HUES64 (cell line): Measurements from ENCODE around the gene NEB.

ENCODE experiments used
- H3K27ac ChIP-seq: 2 replicates; pipeline ENCODE4 v1.7.0; 2013; ENCODE audit warnings: low read depth, low read length, inconsistent platforms
- H3K27me3 ChIP-seq: 2 replicates; pipeline ENCODE4 v1.6.1; 2013; ENCODE audit warnings: mild to moderate bottlenecking, low read length; ENCODE audit not compliant: insufficient read depth
- H3K36me3 ChIP-seq: 2 replicates; pipeline ENCODE4 v1.6.1; 2013; ENCODE audit warnings: mild to moderate bottlenecking, low read length; ENCODE audit not compliant: insufficient read depth
- H3K4me1 ChIP-seq: 2 replicates; pipeline ENCODE4 v1.6.1; 2013; ENCODE audit warnings: mild to moderate bottlenecking, low read length, moderate library complexity; ENCODE audit not compliant: insufficient read depth
- H3K4me3 ChIP-seq: 2 replicates; pipeline ENCODE4 v1.5.1; 2013; ENCODE audit warnings: mild to moderate bottlenecking, low read length, moderate library complexity
- H3K9ac ChIP-seq: 2 replicates; pipeline ENCODE4 v1.6.1; 2013; ENCODE audit warnings: mild to moderate bottlenecking, low read depth, low read length
- H3K9me3 ChIP-seq: 2 replicates; pipeline ENCODE4 v1.6.1; 2013; ENCODE audit warnings: low read depth, low read length; ENCODE audit not compliant: insufficient read depth
- WGBS: fragments of 150-250, 120-280 bp; methylation state at CpG from one replicate; pipeline ENCODE4 v1.1.7; 2013; ENCODE audit warnings: missing lambda C conversion rate; 5-methylcytosine and 5-hydroxymethylcytosine counted together

The NEB gene

DNA sequence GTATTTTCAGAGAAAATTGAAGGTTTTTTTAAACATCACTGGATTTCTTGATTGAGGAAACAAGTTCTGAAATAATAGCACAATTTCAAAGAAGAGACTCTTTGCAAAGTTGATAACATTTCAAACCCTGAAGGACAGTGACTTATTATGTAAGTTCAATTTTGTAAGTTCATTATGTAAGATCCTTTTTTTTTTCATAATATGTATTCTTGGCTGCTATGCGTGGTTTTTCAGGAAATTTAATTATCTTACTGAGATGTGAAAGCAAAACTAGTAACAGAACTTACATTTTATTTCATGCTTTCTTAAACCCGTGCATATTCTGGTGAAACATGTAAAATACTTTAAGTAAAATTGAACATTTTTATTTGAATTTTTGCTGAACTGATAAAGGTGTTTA lies 259.2 kb downstream of the NEB start:
- H3K27ac ChIP-seq = no peak overlapping the region
- H3K27me3 ChIP-seq = no peaks in the 10 kb centered on the region
- no peak overlapping the region for H3K9ac ChIP-seq
- H3K9me3 ChIP-seq = no peaks in the 10 kb centered on the region; the same call in 1 of the 2 replicates
- WGBS = no CpG with 5 or more reads among the region's 2 CpGs
- H3K4me3 ChIP-seq = no peak overlapping the region
- H3K4me1 ChIP-seq = no peaks in the 10 kb centered on the region
- H3K36me3 ChIP-seq = peaks cover 87% of the 10 kb centered on the region

DNA sequence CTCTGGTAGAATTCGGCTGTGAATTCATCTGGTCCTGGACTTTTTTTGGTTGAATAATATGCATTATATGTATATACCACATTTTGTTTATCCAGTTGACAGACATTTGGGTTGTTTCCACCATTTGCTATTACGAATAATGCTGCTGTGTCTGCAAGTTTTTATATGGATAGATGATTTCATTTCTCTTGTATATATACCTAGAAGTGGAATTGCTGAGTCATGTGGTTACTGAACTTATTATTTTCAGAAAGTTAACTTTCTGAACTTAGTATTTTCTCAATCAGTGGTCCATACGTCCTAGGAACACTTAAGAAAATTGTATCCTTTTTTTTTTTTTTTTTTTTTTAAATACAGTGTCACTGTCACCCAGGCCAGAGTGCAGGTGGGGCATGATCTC lies 261.3 kb downstream of the NEB start:
- WGBS = 92% methylated on average over 2 of the region's 3 CpGs
- Histone ChIP-seq H3K36me3 (peaks cover 88% of the 10 kb centered on the region), H3K4me3 (no peak overlapping the region), H3K27me3 (no peaks in the 10 kb centered on the region), H3K27ac (no peak overlapping the region), H3K9ac (no peak overlapping the region), H3K4me1 (no peaks in the 10 kb centered on the region), H3K9me3 (no peaks in the 10 kb centered on the region; the same call in 1 of the 2 replicates)

DNA sequence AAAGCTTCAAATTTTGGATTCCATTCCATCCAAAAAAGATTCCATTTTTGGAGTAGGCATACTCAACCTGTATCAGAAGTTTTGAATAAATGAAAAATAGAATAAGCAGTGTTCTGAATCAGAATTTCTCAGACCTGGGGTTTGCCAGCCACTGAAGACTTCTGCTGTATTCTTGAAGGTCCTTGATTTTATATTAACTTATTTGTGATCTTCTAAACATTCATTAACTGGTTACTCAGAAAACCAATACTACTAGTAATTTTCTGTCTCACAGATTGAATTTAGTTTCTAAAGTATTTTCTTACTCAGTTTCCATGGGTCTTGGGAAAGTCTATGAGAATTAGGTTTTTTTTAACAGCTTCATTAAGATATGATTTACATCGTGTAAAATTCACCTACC lies 263.7 kb downstream of the NEB start:
- H3K27ac ChIP-seq = no peak overlapping the region
- no peaks in the 10 kb centered on the region for H3K4me1 ChIP-seq
- no peaks in the 10 kb centered on the region for H3K27me3 ChIP-seq
- H3K4me3 ChIP-seq = no peak overlapping the region
- no peaks in the 10 kb centered on the region; the same call in 1 of the 2 replicates for H3K9me3 ChIP-seq
- WGBS = no CpG with 5 or more reads among the region's 1 CpG
- peaks cover 89% of the 10 kb centered on the region for H3K36me3 ChIP-seq
- no peak overlapping the region for H3K9ac ChIP-seq

DNA sequence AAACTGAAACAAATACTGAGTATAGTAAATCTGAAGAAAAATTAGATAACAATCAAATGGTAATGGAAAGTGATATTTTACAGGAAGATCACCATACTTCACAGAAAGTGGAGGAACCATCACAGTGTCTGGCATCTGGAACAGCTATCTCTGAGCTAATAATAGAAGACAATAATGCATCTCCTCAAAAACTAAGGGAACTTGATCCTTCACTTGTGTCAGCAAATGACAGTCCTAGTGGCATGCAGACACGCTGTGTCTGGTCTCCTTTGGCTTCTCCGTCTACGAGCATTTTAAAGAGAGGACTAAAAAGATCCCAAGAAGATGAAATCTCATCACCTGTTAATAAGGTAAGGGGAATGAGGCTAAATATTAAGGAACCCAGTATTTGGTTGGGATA lies 268.5 kb downstream of the NEB start:
- no peaks in the 10 kb centered on the region; the same call in 1 of the 2 replicates for H3K9me3 ChIP-seq
- 95% methylated on average over 3 of the region's 3 CpGs for WGBS
- peaks cover 10% of the 10 kb centered on the region; the same call in 1 of the 2 replicates for H3K4me1 ChIP-seq
- H3K27me3 ChIP-seq = no peaks in the 10 kb centered on the region
- no peak overlapping the region for H3K9ac ChIP-seq
- H3K27ac ChIP-seq = no peak overlapping the region
- H3K4me3 ChIP-seq = no peak overlapping the region
- peaks cover 99% of the 10 kb centered on the region for H3K36me3 ChIP-seq

DNA sequence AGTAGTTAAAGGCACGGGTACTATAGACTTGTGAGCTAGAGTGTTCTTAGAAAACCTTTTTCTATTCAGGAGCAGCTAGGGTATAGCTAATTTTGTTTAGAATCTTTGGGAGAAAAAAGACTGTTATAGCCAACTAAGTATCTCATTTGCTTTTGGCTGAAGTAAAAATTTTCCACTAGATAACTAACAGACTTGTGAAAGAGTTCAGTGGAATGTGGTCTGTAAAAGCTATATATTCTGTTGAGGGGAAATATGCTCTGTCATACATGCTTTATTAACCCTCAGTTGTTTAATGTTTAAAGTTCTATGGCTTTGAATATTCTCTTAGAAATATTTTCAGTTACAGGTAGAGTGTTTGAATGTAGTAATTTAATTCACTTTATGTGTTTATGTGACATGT lies 274.9 kb downstream of the NEB start:
- H3K27me3 ChIP-seq = no peaks in the 10 kb centered on the region
- H3K27ac ChIP-seq = no peak overlapping the region
- peaks cover 98% of the 10 kb centered on the region for H3K36me3 ChIP-seq
- H3K9me3 ChIP-seq = no peaks in the 10 kb centered on the region
- no peak overlapping the region for H3K9ac ChIP-seq
- WGBS = 93% methylated on average over 1 of the region's 1 CpG
- no peak overlapping the region for H3K4me3 ChIP-seq
- H3K4me1 ChIP-seq = peaks cover 10% of the 10 kb centered on the region; the same call in 1 of the 2 replicates

DNA sequence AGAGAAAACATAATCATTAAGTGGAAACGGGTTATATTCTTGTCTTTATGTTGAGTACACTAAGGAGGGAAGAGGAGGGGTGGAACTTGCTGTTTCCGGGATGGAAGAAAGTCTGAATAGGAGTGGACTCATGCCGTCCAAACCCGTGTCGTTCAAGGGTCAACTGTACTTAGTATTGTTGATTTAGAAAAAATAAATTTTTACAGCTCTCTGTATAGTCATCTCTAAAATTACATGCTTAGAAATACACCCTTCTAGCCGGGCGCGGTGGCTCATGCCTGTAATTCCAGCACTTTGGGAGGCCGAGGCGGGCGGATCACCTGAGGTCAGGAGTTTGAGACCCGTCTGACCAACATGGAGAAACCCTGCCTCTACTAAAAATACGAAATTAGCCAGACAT lies 295.1 kb downstream of the NEB start:
- no peaks in the 10 kb centered on the region for H3K27me3 ChIP-seq
- no peak overlapping the region for H3K27ac ChIP-seq
- no peaks in the 10 kb centered on the region for H3K4me1 ChIP-seq
- H3K9ac ChIP-seq = no peak overlapping the region
- H3K4me3 ChIP-seq = no peak overlapping the region
- no peaks in the 10 kb centered on the region for H3K9me3 ChIP-seq
- peaks cover 97% of the 10 kb centered on the region for H3K36me3 ChIP-seq
- WGBS = 98% methylated on average over 13 of the region's 13 CpGs

DNA sequence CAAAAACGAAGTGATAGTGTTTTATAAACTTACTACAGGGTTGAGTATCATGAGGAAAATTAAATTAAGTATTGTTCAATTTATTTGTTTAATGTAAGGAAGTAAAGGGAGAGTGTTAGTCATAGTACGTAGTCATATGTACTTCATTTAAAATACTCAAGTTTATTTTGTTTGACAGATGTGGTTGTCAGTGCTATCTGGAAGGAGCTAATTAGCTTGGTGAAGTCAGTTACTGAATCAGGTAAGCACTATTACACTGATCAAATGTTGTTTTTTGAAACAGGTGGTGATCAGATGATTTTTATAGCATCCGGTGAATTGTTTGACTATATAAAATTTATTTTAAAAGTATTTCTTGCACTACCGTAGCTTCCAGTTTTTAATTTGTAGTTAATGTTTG lies 295.8 kb downstream of the NEB start:
- Histone ChIP-seq H3K9me3 (no peaks in the 10 kb centered on the region), H3K9ac (no peak overlapping the region), H3K4me3 (no peak overlapping the region), H3K4me1 (no peaks in the 10 kb centered on the region), H3K36me3 (peaks cover 97% of the 10 kb centered on the region), H3K27ac (no peak overlapping the region), H3K27me3 (no peaks in the 10 kb centered on the region)
- WGBS = 100% methylated on average over 2 of the region's 4 CpGs

DNA sequence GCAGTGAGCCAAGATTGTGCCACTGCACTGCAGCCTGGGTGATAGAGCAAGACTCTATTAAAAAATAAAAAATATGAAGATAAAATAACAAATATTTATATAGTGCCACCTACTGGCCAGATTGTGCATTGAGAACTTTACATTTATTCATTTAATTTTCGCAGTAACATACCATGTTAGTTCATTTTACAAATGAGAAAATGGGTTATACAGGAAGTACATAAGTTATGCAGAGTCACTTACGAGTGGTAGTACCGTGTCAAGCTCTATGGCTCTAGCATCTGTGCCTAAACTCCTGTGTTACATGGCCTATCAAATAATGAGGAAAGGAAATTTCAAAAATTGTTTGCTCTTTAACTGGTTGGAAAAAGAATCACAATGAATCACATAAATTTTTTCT lies 296.6 kb downstream of the NEB start:
- WGBS = 97% methylated on average over 2 of the region's 3 CpGs
- H3K4me3 ChIP-seq = no peak overlapping the region
- H3K4me1 ChIP-seq = no peaks in the 10 kb centered on the region
- no peak overlapping the region for H3K9ac ChIP-seq
- peaks cover 97% of the 10 kb centered on the region for H3K36me3 ChIP-seq
- no peaks in the 10 kb centered on the region for H3K27me3 ChIP-seq
- no peak overlapping the region for H3K27ac ChIP-seq
- H3K9me3 ChIP-seq = no peaks in the 10 kb centered on the region
